Stimulated activated CD4-positive, alpha-beta T cell treated with anti-CD3 and anti-CD28 coated beads, Interleukin-12 subunit alpha, Interleukin-12 subunit beta, amount 100 ng/mL, for 48 hours (primary cell): Measurements from ENCODE around the gene TTC9B.

Experiments
- DNase-seq, 3 donors: peaks; one replicate each; pipeline ENCODE4 v3.0.0-alpha.2; 2020; ENCODE audit warnings: low read depth in 2 of 3, low spot score in 1 of 3

The TTC9B gene

GRCh38 chr19:40249201-40249600 is 31.0 kb upstream of the TTC9B start:
- no peak for DNase-seq

- no peak for DNase-seq
Measured at GRCh38 chr19:40247735-40248262, 29.6 kb upstream of the TTC9B start.

GRCh38 chr19:40247178-40247577 is 29.0 kb upstream of the TTC9B start:
- DNase-seq, result no peak

- no peak for DNase-seq
Measured at GRCh38 chr19:40246292-40247073, 28.3 kb upstream of the TTC9B start.

- DNase-seq, result no peak
Measured at GRCh38 chr19:40245506-40246128, 27.4 kb upstream of the TTC9B start.

- DNase-seq, result no peak
Measured at GRCh38 chr19:40244579-40245317, 26.6 kb upstream of the TTC9B start.

GRCh38 chr19:40243181-40243580 is 25.0 kb upstream of the TTC9B start:
- no peak for DNase-seq

DNA sequence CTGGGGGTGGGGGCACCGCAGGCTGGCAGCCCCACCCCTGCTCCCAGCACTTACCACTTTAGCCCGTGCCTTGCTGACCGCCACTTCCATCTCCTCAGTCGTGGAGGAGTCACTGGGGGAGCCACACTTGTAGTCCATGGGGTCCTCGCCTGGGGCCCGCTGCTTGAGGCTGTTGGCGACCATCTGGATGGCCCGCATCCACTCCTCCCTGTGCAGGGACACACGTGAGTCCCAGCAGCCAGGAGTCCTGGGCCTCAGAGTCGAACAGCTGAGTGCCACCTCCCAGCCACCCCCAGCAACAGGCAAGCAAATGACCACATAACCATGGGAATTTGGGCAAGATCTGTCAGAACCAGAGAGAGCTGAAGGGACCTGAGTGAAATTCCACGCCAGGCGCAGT is 24.3 kb upstream of the TTC9B start:
- DNase-seq, result no peak

DNA sequence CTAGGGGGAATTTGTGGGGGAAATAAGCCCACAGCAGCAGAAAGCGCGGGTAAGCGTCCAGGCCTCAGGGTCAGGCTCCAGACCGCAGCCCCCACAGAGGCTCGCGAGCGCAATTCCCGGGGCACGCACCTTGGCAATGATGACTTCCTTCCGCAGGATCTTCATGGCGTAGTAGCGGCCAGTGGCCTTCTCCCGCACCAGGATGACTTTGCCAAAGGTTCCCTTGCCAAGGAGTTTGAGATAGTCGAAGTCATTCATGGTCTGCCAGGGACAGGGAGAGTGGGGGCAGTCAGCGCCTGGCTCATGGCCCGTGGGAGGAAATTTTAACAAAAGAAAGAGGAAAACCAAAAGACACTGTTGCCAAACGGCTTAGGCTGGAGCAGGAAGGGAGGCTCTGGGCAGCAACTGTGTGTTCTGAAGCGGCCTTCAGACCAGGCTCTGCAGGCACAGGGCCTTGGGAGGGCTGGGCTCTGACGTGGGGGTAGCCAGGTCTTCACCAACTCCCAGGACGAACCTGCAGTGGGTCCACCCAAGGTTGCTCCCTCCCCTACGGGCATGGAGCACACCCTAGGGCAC is 23.7 kb upstream of the TTC9B start:
- DNase-seq, result no peak

GRCh38 chr19:40241125-40241808 is 23.1 kb upstream of the TTC9B start:
- DNase-seq, result no peak

DNA sequence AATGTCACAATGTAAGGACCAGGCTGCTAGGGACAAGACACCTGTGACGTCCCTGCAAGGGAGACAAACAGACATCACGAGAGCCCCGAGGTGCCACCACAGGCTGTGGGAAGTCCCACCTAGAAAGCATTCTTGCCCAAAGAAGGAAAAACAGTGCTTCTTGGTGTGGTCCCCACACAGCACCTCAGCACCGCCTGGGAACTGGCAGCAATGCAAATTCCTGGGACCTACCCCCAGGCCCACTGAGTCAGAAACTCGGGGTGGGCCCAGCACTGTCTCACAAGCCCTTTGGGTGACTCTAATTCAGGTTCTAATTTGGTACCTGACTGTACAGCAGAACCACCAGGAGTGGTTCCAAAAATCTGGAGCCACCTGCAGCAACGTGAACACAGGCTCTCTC is 22.1 kb upstream of the TTC9B start:
- DNase-seq, result no peak

DNA sequence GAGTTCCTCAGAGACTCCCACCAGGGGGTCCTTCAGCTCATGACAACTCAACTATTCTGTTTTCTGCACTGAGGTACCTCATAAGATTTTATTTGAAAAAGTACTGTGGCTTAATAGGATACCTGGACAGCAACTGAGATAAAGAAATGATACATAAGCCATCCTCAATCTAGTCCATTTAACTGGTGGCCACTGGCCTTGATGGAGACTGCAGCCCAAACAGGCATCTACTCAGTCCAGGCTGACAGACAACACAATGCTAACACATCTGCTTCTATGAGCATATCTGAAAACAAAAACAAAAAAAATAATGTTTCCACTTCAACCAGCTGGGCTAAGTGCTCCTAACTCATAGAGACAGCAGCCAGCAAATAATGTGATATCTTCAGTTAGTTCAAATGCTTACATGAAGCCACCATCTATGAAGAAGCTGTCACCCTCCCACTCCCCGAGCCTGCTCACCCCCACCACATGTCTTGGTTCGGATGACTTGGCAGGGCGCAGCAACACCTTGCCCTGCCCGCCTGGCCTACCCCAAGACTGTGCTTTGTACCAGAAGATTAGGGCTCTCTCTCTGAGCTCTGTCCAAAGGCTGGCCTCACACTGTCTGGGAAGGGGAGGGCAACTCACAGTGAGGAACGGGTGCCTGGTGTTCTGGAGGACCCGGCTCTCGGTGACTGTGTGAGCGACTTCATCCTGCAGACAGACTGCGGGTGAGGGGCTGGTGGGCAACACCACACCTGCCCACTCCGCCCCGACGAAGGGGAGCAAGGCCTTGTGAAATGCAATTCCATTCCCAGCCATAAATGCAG is 21.4 kb upstream of the TTC9B start:
- no peak for DNase-seq

- no peak for DNase-seq
Measured at GRCh38 chr19:40238775-40239174, 20.6 kb upstream of the TTC9B start.

DNA sequence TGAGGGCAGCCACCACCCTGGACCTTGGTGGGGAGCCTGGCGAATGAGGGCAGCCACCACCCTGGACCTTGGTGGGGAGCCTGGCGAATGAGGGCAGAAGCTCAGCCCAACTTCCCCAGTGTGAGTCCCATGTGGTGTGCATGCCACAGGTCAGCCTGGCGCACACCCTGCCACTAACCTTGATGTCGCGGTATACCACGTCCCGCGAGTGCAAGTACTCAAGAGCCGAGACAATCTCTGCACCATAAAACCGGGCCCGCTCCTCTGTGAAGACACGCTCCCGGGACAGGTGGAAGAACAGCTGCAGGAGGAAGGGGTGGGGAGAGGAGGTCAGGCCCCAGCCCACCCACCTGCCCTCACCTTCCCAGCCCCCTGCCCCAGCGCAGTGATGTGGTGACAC is 19.6 kb upstream of the TTC9B start:
- DNase-seq, result no peak

DNA sequence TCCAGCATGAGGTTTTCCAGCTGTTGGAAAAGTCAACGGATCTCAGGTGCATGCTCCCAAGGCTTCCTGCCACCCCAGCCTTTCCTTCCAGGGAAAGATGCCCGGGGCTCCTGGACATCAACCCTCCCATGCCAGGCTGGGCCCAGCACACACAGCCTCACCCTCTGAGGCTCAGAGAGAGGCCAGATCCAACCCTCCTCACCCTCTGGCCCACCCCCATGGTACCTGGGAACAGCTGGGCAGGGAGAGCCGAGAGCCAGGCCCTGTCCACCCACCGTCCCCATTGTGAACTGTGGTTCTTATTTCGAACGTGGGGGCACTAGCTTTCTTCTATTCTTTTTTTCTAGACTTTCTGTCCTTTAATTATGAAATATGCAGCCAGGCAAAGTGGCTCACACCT is 18.2 kb upstream of the TTC9B start:
- no peak for DNase-seq

DNA sequence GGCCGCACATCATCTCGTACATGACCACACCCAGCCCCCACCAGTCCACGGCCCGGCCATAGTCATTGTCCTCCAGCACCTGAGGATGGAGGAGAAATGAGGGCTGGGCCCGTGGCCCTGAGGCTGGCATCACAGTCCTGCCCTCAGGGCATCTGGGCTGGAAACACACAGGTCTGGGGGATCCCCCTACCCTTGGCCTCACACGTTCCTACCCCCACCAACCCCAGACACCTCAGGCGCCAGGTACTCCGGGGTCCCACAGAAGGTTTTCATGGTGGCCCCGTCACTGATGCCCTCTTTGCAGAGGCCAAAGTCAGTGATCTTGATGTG is 17.8 kb upstream of the TTC9B start:
- DNase-seq, result no peak

- no peak for DNase-seq
Measured at GRCh38 chr19:40235238-40236025, 17.2 kb upstream of the TTC9B start.

- DNase-seq, result no peak
Measured at GRCh38 chr19:40234429-40235237, 16.4 kb upstream of the TTC9B start.
